Liver (tissue), 9 donors: ENCODE data around the gene NDUFV2. TPM values are rescaled to one million over a fixed set of nuclear protein-coding genes. Genes with fewer than 3 reads are reported as not detected.

ENCODE experiments used
- DNase-seq: peaks from one replicate; pipeline ENCODE4 v3.0.0-alpha.2; 2017; ENCODE audit warnings: low spot score
- H3K27ac ChIP-seq, 2 donors: one replicate each; pipeline ENCODE4 v1.7.0; 2013; ENCODE audit warnings: inconsistent platforms in 2 of 2, low read length in 2 of 2, control low read depth in 1 of 2, low read depth in 1 of 2, mild to moderate bottlenecking in 1 of 2
- H3K27me3 ChIP-seq, 4 donors: one replicate each; pipeline versions ENCODE4 v1.6.1 to v1.7.0; 2013; ENCODE audit warnings: low read length in 3 of 4, inconsistent platforms in 1 of 4, mild to moderate bottlenecking in 1 of 4, moderate library complexity in 1 of 4; ENCODE audit not compliant: control insufficient read depth in 4 of 4, insufficient read depth in 4 of 4
- H3K36me3 ChIP-seq, 4 donors: one replicate each; pipeline versions ENCODE4 v1.6.1 to v1.7.0; 2013; ENCODE audit warnings: low read length in 3 of 4, mild to moderate bottlenecking in 3 of 4, low read depth in 1 of 4, moderate library complexity in 1 of 4; ENCODE audit not compliant: control insufficient read depth in 4 of 4, insufficient read depth in 3 of 4
- H3K4me1 ChIP-seq, 4 donors: one replicate each; pipeline versions ENCODE4 v1.6.1 to v1.7.0; 2013; ENCODE audit warnings: low read length in 3 of 4, mild to moderate bottlenecking in 3 of 4, moderate library complexity in 1 of 4; ENCODE audit not compliant: control insufficient read depth in 4 of 4, insufficient read depth in 4 of 4
- H3K4me3 ChIP-seq, 3 donors: one replicate each; pipeline versions ENCODE4 v1.6.1 to v1.7.0; 2013; ENCODE audit warnings: low read length in 3 of 3, control low read depth in 1 of 3, low read depth in 1 of 3, mild to moderate bottlenecking in 1 of 3
- H3K9ac ChIP-seq, 2 donors: one replicate each; pipeline ENCODE4 v1.7.0; 2013; ENCODE audit warnings: low read length in 2 of 2, mild to moderate bottlenecking in 2 of 2, moderate library complexity in 2 of 2, control low read depth in 1 of 2, low read depth in 1 of 2
- H3K9me3 ChIP-seq, 4 donors: one replicate each; pipeline versions ENCODE4 v1.6.1 to v1.7.0; 2013; ENCODE audit warnings: low read length in 3 of 4; ENCODE audit not compliant: control insufficient read depth in 4 of 4
- CTCF ChIP-seq: fragments of 150-350 bp; IDR thresholded peaks from 2 replicates; pipeline ENCODE4 v1.5.1; 2017; ENCODE audit warnings: improper control_type of control experiment, low read depth, low read length; ENCODE audit not compliant: missing input control
- EGR1 ChIP-seq, 2 donors: IDR thresholded peaks; 2 replicates each; pipeline ENCODE4 v1.6.1; 2016 to 2018; ENCODE audit warnings: antibody characterized with exemption in 2 of 2, low read depth in 2 of 2
- FOXA2 ChIP-seq: IDR thresholded peaks from 2 replicates; pipeline ENCODE4 v1.6.1; 2016; ENCODE audit warnings: antibody characterized with exemption
- GABPA ChIP-seq, 2 donors: IDR thresholded peaks in 1 of 2; conservative IDR thresholded peaks in 1 of 2; 2 replicates each; pipeline ENCODE4 v1.6.1; 2016; ENCODE audit warnings: antibody characterized with exemption in 2 of 2, mild to moderate bottlenecking in 1 of 2, moderate library complexity in 1 of 2
- HNF4A ChIP-seq, 2 donors: conservative IDR thresholded peaks; 2 replicates each; pipeline ENCODE4 v1.6.1; 2016; ENCODE audit warnings: antibody characterized with exemption in 2 of 2, mild to moderate bottlenecking in 2 of 2
- HNF4G ChIP-seq: IDR thresholded peaks from 2 replicates; pipeline ENCODE4 v1.6.1; 2016; ENCODE audit warnings: antibody characterized with exemption
- NR2F2 ChIP-seq: IDR thresholded peaks from 2 replicates; pipeline ENCODE4 v1.6.1; 2016; ENCODE audit warnings: antibody characterized with exemption
- RAD21 ChIP-seq, 2 donors: IDR thresholded peaks; 2 replicates each; pipeline ENCODE4 v1.6.1; 2016; ENCODE audit warnings: antibody characterized with exemption in 2 of 2, mild to moderate bottlenecking in 2 of 2
- RXRA ChIP-seq, 2 donors: IDR thresholded peaks; 2 replicates each; pipeline ENCODE4 v1.6.1; 2017 to 2018; ENCODE audit warnings: antibody characterized with exemption in 2 of 2, mild to moderate bottlenecking in 1 of 2
- TAF1 ChIP-seq: conservative IDR thresholded peaks from 2 replicates; pipeline ENCODE4 v1.6.1; 2016; ENCODE audit warnings: antibody characterized with exemption, mild to moderate bottlenecking
- YY1 ChIP-seq: IDR thresholded peaks from 2 replicates; pipeline ENCODE4 v1.6.1; 2016; ENCODE audit warnings: antibody characterized with exemption, mild to moderate bottlenecking
- WGBS: extraction: QIAGEN DNeasy Blood & Tissue Kit; methylation state at CpG from one replicate; pipeline ENCODE4 v1.1.7; 2013; 5-methylcytosine and 5-hydroxymethylcytosine counted together
- polyA plus RNA-seq, 2 donors: library from polyadenylated mRNA; stranded (reverse) in 1 of 2; unstranded in 1 of 2; fragments of 200-250 nt in 1 of 2; fragments of >200 nt in 1 of 2; fragmentation: Nextera tagmentation in 1 of 2; extraction: Ambion mirVana in 1 of 2; gene quantifications; one replicate each; pipeline versions ENCODE4 v1.2.1 to v1.2.3, GENCODE V29; 2013 to 2015
- total RNA-seq, 2 donors: library from RNA; depleted of rRNA; stranded (reverse); fragments of >200 nt; gene quantifications; one replicate each; pipeline ENCODE4 v1.2.3, GENCODE V29; 2014
- TF ChIP-seq, protein P1 (sequence below): IDR thresholded peaks from 2 replicates; pipeline ENCODE4 v1.6.1; 2016; ENCODE audit warnings: antibody characterized with exemption
- TF ChIP-seq, protein P2 (sequence below): IDR thresholded peaks from 2 replicates; pipeline ENCODE4 v1.6.1; 2016; ENCODE audit warnings: antibody characterized with exemption, mild to moderate bottlenecking
- TF ChIP-seq, protein P3 (sequence below): IDR thresholded peaks from 2 replicates; pipeline ENCODE4 v1.6.1; 2016; ENCODE audit warnings: antibody characterized with exemption
- donor health status: healthy.
- donor health status: healthy.
- donor health status: healthy.
- donor health status: healthy.
- donor health status: healthy.

NDUFV2 gene
- total and polyA plus RNA-seq, 4 donors = 74.5 to 415 (median 185) TPM

DNA sequence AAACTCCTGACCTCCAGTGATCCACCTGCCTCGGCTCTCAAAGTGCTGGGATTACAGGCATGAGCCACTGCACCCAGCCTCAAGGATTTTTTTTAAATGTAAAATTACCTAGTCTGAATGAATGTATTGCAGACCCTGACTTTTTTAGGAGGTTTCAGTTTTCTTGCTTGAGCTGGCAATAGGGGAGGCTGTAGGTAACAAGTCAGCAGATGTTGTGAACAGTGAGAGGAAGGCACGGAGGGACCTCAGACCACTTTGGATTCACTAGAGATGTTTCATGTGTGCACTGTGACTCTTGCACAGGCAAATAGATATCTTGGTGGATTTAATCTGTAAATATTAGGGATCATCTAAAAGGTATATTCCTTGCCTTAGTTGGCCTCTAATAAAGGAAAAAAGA, 6.4 kb downstream of the NDUFV2 start:
- Histone ChIP-seq H3K27me3 (no peaks in the 10 kb centered on the region), H3K9me3 (no peaks in the 10 kb centered on the region), H3K36me3 (peaks cover 0 to 2% (median under 1%) of the 10 kb centered on the region in 4 donors), H3K4me1 (peaks cover 17 to 81% (median 48%) of the 10 kb centered on the region in 4 donors), H3K9ac (peak overlapping the region in 1 of 2 donors; percentile 14), H3K27ac (no peak overlapping the region), H3K4me3 (no peak overlapping the region)
- DNase-seq = no peak
- WGBS = 73% methylated on average over 2 of the region's 2 CpGs
- TF ChIP-seq RAD21 (IDR thresholded peaks at IDR 0.05) (no peak), CTCF (no peak), TAF1 (no peak), HNF4G (no peak), NR2F2 (no peak), RXRA (IDR thresholded peaks at IDR 0.05) (no peak), FOXA2 (no peak), HNF4A (conservative IDR thresholded peaks at IDR 0.05) (no peak), YY1 (no peak)
- TF ChIP-seq, protein P1, sequence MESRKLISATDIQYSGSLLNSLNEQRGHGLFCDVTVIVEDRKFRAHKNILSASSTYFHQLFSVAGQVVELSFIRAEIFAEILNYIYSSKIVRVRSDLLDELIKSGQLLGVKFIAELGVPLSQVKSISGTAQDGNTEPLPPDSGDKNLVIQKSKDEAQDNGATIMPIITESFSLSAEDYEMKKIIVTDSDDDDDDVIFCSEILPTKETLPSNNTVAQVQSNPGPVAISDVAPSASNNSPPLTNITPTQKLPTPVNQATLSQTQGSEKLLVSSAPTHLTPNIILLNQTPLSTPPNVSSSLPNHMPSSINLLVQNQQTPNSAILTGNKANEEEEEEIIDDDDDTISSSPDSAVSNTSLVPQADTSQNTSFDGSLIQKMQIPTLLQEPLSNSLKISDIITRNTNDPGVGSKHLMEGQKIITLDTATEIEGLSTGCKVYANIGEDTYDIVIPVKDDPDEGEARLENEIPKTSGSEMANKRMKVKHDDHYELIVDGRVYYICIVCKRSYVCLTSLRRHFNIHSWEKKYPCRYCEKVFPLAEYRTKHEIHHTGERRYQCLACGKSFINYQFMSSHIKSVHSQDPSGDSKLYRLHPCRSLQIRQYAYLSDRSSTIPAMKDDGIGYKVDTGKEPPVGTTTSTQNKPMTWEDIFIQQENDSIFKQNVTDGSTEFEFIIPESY = no peak

GRCh38 chr18:9109523-9109922, 7.0 kb downstream of the NDUFV2 start:
- peak overlapping the region; percentile 24 to 43 for H3K27ac ChIP-seq
- no peaks in the 10 kb centered on the region for H3K9me3 ChIP-seq
- 68% methylated on average over 4 of the region's 4 CpGs for whole genome bisulfite sequencing
- no peak overlapping the region for H3K4me3 ChIP-seq
- no peak for TF ChIP-seq EGR1 (IDR thresholded peaks at IDR 0.05; ENCODE audit: low read depth in 2 of 2)
- TF ChIP-seq CTCF = no peak
- TF ChIP-seq, protein P2, sequence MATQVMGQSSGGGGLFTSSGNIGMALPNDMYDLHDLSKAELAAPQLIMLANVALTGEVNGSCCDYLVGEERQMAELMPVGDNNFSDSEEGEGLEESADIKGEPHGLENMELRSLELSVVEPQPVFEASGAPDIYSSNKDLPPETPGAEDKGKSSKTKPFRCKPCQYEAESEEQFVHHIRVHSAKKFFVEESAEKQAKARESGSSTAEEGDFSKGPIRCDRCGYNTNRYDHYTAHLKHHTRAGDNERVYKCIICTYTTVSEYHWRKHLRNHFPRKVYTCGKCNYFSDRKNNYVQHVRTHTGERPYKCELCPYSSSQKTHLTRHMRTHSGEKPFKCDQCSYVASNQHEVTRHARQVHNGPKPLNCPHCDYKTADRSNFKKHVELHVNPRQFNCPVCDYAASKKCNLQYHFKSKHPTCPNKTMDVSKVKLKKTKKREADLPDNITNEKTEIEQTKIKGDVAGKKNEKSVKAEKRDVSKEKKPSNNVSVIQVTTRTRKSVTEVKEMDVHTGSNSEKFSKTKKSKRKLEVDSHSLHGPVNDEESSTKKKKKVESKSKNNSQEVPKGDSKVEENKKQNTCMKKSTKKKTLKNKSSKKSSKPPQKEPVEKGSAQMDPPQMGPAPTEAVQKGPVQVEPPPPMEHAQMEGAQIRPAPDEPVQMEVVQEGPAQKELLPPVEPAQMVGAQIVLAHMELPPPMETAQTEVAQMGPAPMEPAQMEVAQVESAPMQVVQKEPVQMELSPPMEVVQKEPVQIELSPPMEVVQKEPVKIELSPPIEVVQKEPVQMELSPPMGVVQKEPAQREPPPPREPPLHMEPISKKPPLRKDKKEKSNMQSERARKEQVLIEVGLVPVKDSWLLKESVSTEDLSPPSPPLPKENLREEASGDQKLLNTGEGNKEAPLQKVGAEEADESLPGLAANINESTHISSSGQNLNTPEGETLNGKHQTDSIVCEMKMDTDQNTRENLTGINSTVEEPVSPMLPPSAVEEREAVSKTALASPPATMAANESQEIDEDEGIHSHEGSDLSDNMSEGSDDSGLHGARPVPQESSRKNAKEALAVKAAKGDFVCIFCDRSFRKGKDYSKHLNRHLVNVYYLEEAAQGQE = no peak
- TF ChIP-seq, protein P3, sequence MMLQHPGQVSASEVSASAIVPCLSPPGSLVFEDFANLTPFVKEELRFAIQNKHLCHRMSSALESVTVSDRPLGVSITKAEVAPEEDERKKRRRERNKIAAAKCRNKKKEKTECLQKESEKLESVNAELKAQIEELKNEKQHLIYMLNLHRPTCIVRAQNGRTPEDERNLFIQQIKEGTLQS = no peak
- no peak for TF ChIP-seq GABPA (IDR thresholded peaks at IDR 0.05 in 1 of 2, conservative IDR thresholded peaks at IDR 0.05 in 1 of 2)
- peaks cover 0 to 2% (median under 1%) of the 10 kb centered on the region in 4 donors for H3K36me3 ChIP-seq
- no peaks in the 10 kb centered on the region for H3K27me3 ChIP-seq
- DNase-seq = no peak
- H3K9ac ChIP-seq = peak overlapping the region in 1 of 2 donors; percentile 14
- peaks cover 16 to 78% (median 48%) of the 10 kb centered on the region in 4 donors for H3K4me1 ChIP-seq
